ENCODE results near the gene ITGB4. TPM values are rescaled to one million over a fixed set of nuclear protein-coding genes. Genes with fewer than 3 reads are reported as not detected.

Gene ITGB4
- polyA plus RNA-seq, 3 donors = 0.09 to 0.82 TPM; not detected in 1

- peak overlapping the region in 2 of 7 donors; percentile 42 to 43 for H3K27ac Mint-ChIP-seq
- 95% methylated on average over 6 of the region's 17 CpGs for WGBS (ENCODE audit: insufficient coverage)
Measured at GRCh38 chr17:75771334-75772281, 50.3 kb downstream of the ITGB4 start.

More at GRCh38 chr17:75771334-75772281, 50.3 kb downstream of the ITGB4 start:
- no peak overlapping the region for H3K4me3 ChIP-seq (replicated peaks in 1 of 3; ENCODE audit: low read depth in 2 of 3, low read length in 3 of 3)
- H3K4me2 ChIP-seq (replicated peaks; ENCODE audit: extremely low read depth, low read length, poor library complexity, severe bottlenecking) = no peak overlapping the region
- intact Hi-C loops (cut with micrococcal nuclease) = loop anchor here in 1 of 2 donors (10.0 kb wide), 1 partner anchor 493 kb away; the partner anchor contains the start of gene UBALD2
- DNase-seq = no peak
- no peaks in the 10 kb centered on the region for H3K9me3 ChIP-seq (replicated peaks in 1 of 2; ENCODE audit: control insufficient read depth in 1 of 2, insufficient read depth in 1 of 2, low read length in 2 of 2)
- Mint-ChIP-seq H3K27me3 (ENCODE audit: low read depth in 3 of 3) (peaks cover 0 to 2% (median 0%) of the 10 kb centered on the region in 3 donors), H3K36me3 (peaks cover 2 to 25% of the 10 kb centered on the region in 2 donors), H3K4me1 (peaks cover 12% of the 10 kb centered on the region), H3K4me3 (no peak overlapping the region), H3K9me3 (peaks cover 0 to 2% (median 0%) of the 10 kb centered on the region in 7 donors)
- H3K9ac ChIP-seq (ENCODE audit: insufficient read depth, low read length, poor library complexity, severe bottlenecking) = no peak overlapping the region
- TF ChIP-seq, protein P1, sequence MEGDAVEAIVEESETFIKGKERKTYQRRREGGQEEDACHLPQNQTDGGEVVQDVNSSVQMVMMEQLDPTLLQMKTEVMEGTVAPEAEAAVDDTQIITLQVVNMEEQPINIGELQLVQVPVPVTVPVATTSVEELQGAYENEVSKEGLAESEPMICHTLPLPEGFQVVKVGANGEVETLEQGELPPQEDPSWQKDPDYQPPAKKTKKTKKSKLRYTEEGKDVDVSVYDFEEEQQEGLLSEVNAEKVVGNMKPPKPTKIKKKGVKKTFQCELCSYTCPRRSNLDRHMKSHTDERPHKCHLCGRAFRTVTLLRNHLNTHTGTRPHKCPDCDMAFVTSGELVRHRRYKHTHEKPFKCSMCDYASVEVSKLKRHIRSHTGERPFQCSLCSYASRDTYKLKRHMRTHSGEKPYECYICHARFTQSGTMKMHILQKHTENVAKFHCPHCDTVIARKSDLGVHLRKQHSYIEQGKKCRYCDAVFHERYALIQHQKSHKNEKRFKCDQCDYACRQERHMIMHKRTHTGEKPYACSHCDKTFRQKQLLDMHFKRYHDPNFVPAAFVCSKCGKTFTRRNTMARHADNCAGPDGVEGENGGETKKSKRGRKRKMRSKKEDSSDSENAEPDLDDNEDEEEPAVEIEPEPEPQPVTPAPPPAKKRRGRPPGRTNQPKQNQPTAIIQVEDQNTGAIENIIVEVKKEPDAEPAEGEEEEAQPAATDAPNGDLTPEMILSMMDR (IDR thresholded peaks at IDR 0.05) = no peak
- H3K4me1 ChIP-seq (ENCODE audit: control insufficient read depth in 1 of 2, insufficient read depth in 2 of 2, low read length in 2 of 2) = peaks cover 3 to 8% of the 10 kb centered on the region in 2 donors
- H4K20me1 ChIP-seq (ENCODE audit: insufficient read depth, low read length) = peaks cover 27% of the 10 kb centered on the region
- H3K36me3 ChIP-seq (replicated peaks in 1 of 2; ENCODE audit: control insufficient read depth in 1 of 2, insufficient read depth in 2 of 2, low read length in 2 of 2) = peaks cover 0 to 16% of the 10 kb centered on the region in 2 donors
- no peak overlapping the region for H2AFZ ChIP-seq (ENCODE audit: insufficient read depth, low read depth, low read length, poor library complexity, severe bottlenecking)
- no peak overlapping the region for H3K27ac ChIP-seq (ENCODE audit: low read depth in 1 of 2, low read length in 2 of 2)
- H3K27me3 ChIP-seq (ENCODE audit: control insufficient read depth in 2 of 2, insufficient read depth in 2 of 2, low read length in 2 of 2) = no peaks in the 10 kb centered on the region
- peaks cover 6% of the 10 kb centered on the region for H3K79me2 ChIP-seq (ENCODE audit: insufficient read depth, low read length)

Data from CD14-positive monocyte (primary cell).